AG04449 (cell line): ENCODE measurements around the gene ABCC9.
"Not testable (repeated sequence)": the region's sequence is repeated elsewhere in the genome, so short reads cannot be mapped to it uniquely, and the experiment has no call there.

Source experiments
- CTCF ChIA-PET: fragments of 350-600 bp; formaldehyde crosslinking; extraction: SDS; loops from one replicate; lab custom pipeline; 2021; ENCODE audit warnings: antibody characterized with exemption; lab: Yijun Ruan, JAX
- POLR2A ChIA-PET: fragments of 400-600, 350-600 bp; formaldehyde crosslinking; extraction: SDS; loops from one replicate; lab custom pipeline; 2020; ENCODE audit warnings: antibody characterized with exemption, inconsistent platforms; lab: Yijun Ruan, JAX
- DNase-seq: peaks from one replicate; pipeline ENCODE4 v3.0.0-alpha.2; 2010; ENCODE audit warnings: low read depth, low spot score
- H3K4me3 ChIP-seq: 2 replicates; pipeline ENCODE4 v1.5.1; 2011; ENCODE audit warnings: low read depth, mild to moderate bottlenecking, control low read depth, low read length
- CTCF ChIP-seq: IDR thresholded peaks from one replicate; pipeline ENCODE4 v1.5.1; 2011; ENCODE audit warnings: mild to moderate bottlenecking, moderate library complexity, low read length, control low read depth, inconsistent platforms; ENCODE audit not compliant: insufficient read depth; ENCODE audit errors: missing control alignments

The ABCC9 gene

GRCh38 chr12:21911832-21912231 lies 29.4 kb downstream of the ABCC9 start:
- H3K4me3 ChIP-seq, result no peak overlapping the region
- ChIA-PET CTCF (no interaction called here), POLR2A (no interaction called here)
- DNase-seq, result no peak
- TF ChIP-seq CTCF, result no peak

- POLR2A ChIA-PET, result no interaction called here
- CTCF ChIA-PET, result no interaction called here
- no peak overlapping the region for H3K4me3 ChIP-seq
- no peak for DNase-seq
- TF ChIP-seq CTCF, result no peak
These were observed 30.6 kb downstream of the ABCC9 start for GRCh38 chr12:21910657-21911056.

GRCh38 chr12:21907948-21908837 lies 33.0 kb downstream of the ABCC9 start:
- TF ChIP-seq CTCF, result no peak
- no peak overlapping the region for H3K4me3 ChIP-seq
- ChIA-PET CTCF (no interaction called here), POLR2A (no interaction called here)
- DNase-seq, result no peak

- CTCF ChIA-PET, result no interaction called here
- TF ChIP-seq CTCF, result no peak
- H3K4me3 ChIP-seq, result no peak overlapping the region
- DNase-seq, result no peak
- POLR2A ChIA-PET, result no interaction called here
These were observed 34.2 kb downstream of the ABCC9 start for GRCh38 chr12:21906919-21907493.

- CTCF ChIA-PET, DNase-seq, H3K4me3 ChIP-seq, POLR2A ChIA-PET: not testable (repeated sequence)
These were observed 41.7 kb downstream of the ABCC9 start for GRCh38 chr12:21899532-21899931.

- no peak for TF ChIP-seq CTCF
- no peak overlapping the region for H3K4me3 ChIP-seq
- no peak for DNase-seq
- ChIA-PET POLR2A (no interaction called here), CTCF (no interaction called here)
These were observed 45.6 kb downstream of the ABCC9 start for GRCh38 chr12:21895651-21896050.
